GM12878 (cell line): ENCODE results near the gene OAF. TPM values are rescaled to one million over a fixed set of nuclear protein-coding genes. Genes with fewer than 3 reads are reported as not detected.

Experiments
- ATAC-seq: fragments of 200-7000 bp; cut with Tn5 transposase; 3 replicates; pipeline ENCODE4 v1.9.1; 2020; ENCODE audit warnings: mild to moderate bottlenecking, moderate library complexity
- BruUV-seq: library from RNA; stranded (reverse); fragments of 400-500 nt; replicated peaks from 2 replicates; lab custom pipeline; 2021; lab: Mats Ljungman, UMichigan
- CTCF ChIA-PET: fragments of 300-600 bp; sonication (Branson Sonifier 250); formaldehyde crosslinking; extraction: SDS; loops from one replicate; lab custom pipeline; 2021; ENCODE audit warnings: inconsistent platforms; lab: Yijun Ruan, JAX
- POLR2A ChIA-PET: fragments of 350-600 bp; formaldehyde crosslinking; extraction: SDS; loops from one replicate; lab custom pipeline; 2021; ENCODE audit warnings: inconsistent platforms; lab: Charles Lee
- RAD21 ChIA-PET: fragments of 300-600 bp; sonication (Branson Sonifier 250); formaldehyde crosslinking; loops from one replicate; lab custom pipeline; 2023; ENCODE audit warnings: antibody characterized with exemption; ENCODE audit not compliant: unreplicated experiment; lab: Charles Lee
- SMC1A ChIA-PET: fragments of 300-600 bp; sonication (Branson Sonifier 250); formaldehyde crosslinking; loops from one replicate; lab custom pipeline; 2023; ENCODE audit not compliant: unreplicated experiment, uncharacterized antibody; lab: Charles Lee
- DNase-seq: peaks from one replicate; pipeline ENCODE4 v3.0.0-alpha.2; 2011; ENCODE audit warnings: low read depth, low spot score
- FAIRE-seq: peaks from 3 replicates; lab custom pipeline; 2011; peaks lifted over from hg19 to GRCh38; lab: Jason Lieb, UNC
- H2AFZ ChIP-seq: 2 replicates; pipeline ENCODE4 v1.6.0; 2011; ENCODE audit warnings: low read depth, low read length, control low read depth; ENCODE audit not compliant: control insufficient read depth
- H3K27ac ChIP-seq: 2 replicates; pipeline ENCODE4 v1.5.1; 2011; ENCODE audit warnings: control low read depth; ENCODE audit not compliant: control insufficient read depth, insufficient read depth
- H3K27me3 ChIP-seq, 2 experiments: replicated peaks in 1 of 2; 2 replicates each; pipeline versions ENCODE4 v1.6.0 to v1.6.1; 2011; ENCODE audit warnings: low read length in 1 of 2; ENCODE audit not compliant: control insufficient read depth in 2 of 2, insufficient read depth in 2 of 2
- H3K36me3 ChIP-seq, 2 experiments: 2 replicates each; pipeline ENCODE4 v1.5.1; 2011; ENCODE audit warnings: low read length in 1 of 2; ENCODE audit not compliant: control insufficient read depth in 2 of 2, insufficient read depth in 2 of 2
- H3K4me1 ChIP-seq: 2 replicates; pipeline ENCODE4 v1.6.1; 2011; ENCODE audit warnings: mild to moderate bottlenecking, low read length, moderate library complexity, mixed read lengths; ENCODE audit not compliant: control insufficient read depth, insufficient read depth
- H3K4me2 ChIP-seq: 2 replicates; pipeline ENCODE4 v1.6.0; 2011; ENCODE audit warnings: control low read depth; ENCODE audit not compliant: control insufficient read depth, insufficient read depth
- H3K4me3 ChIP-seq: fragments of 200-600 bp; sonication (generic); 2 replicates; pipeline ENCODE4 v1.5.1; 2016
- H3K79me2 ChIP-seq: 2 replicates; pipeline ENCODE4 v1.6.0; 2011; ENCODE audit warnings: low read length; ENCODE audit not compliant: control insufficient read depth, insufficient read depth
- H3K9ac ChIP-seq: 2 replicates; pipeline ENCODE4 v1.8.0; 2011; ENCODE audit warnings: low read length, control low read depth, mixed read lengths; ENCODE audit not compliant: control insufficient read depth, insufficient read depth
- H3K9me3 ChIP-seq: replicated peaks from 3 replicates; pipeline ENCODE4 v1.5.1; 2011; ENCODE audit warnings: mild to moderate bottlenecking, low read length; ENCODE audit not compliant: control insufficient read depth, insufficient read depth
- H4K20me1 ChIP-seq: 2 replicates; pipeline ENCODE4 v1.6.0; 2011; ENCODE audit not compliant: control insufficient read depth, insufficient read depth
- EED ChIP-seq: sonication (generic); IDR thresholded peaks from 2 replicates; pipeline ENCODE4 v1.6.1; 2016; ENCODE audit warnings: antibody characterized with exemption, low read depth
- FOS ChIP-seq: IDR thresholded peaks from 3 replicates; pipeline ENCODE4 v1.6.1; 2011; ENCODE audit warnings: borderline replicate concordance; ENCODE audit not compliant: insufficient read length; ENCODE audit errors: extremely low read depth
- IKZF2 ChIP-seq, 2 experiments: fragments of 450-650 bp; IDR thresholded peaks; 2 replicates each; pipeline ENCODE4 v1.6.1; 2017; ENCODE audit warnings: mild to moderate bottlenecking in 2 of 2, moderate library complexity in 2 of 2
- KLF5 ChIP-seq: fragments of 450-650 bp; IDR thresholded peaks from 2 replicates; pipeline ENCODE4 v1.6.1; 2014; ENCODE audit warnings: mild to moderate bottlenecking; ENCODE audit not compliant: partially characterized antibody
- MTA2 ChIP-seq: fragments of 450-650 bp; IDR thresholded peaks from 2 replicates; pipeline ENCODE4 v1.6.1; 2016; ENCODE audit warnings: low read depth, mild to moderate bottlenecking, moderate library complexity
- NFYA ChIP-seq: IDR thresholded peaks from 2 replicates; pipeline ENCODE4 v1.6.1; 2011; ENCODE audit warnings: low read depth, mild to moderate bottlenecking, low read length, improper control_type of control experiment, borderline replicate concordance
- PML ChIP-seq: IDR thresholded peaks from 2 replicates; pipeline ENCODE4 v1.6.1; 2012; ENCODE audit warnings: low read length, inconsistent platforms
- RCOR1 ChIP-seq: conservative IDR thresholded peaks from 2 replicates; pipeline ENCODE4 v1.6.1; 2012; ENCODE audit warnings: low read depth, low read length, improper control_type of control experiment
- SREBF1 ChIP-seq: IDR thresholded peaks from 2 replicates; pipeline ENCODE4 v1.6.1; 2012; ENCODE audit warnings: mild to moderate bottlenecking, low read length
- SREBF2 ChIP-seq: IDR thresholded peaks from 2 replicates; pipeline ENCODE4 v1.6.1; 2012; ENCODE audit warnings: mild to moderate bottlenecking, low read length
- ZNF217 ChIP-seq: fragments of 450-650 bp; IDR thresholded peaks from 2 replicates; pipeline ENCODE4 v1.6.1; 2017; ENCODE audit warnings: antibody characterized with exemption, mild to moderate bottlenecking
- ZSCAN29 ChIP-seq: fragments of 450-650 bp; IDR thresholded peaks from 2 replicates; pipeline ENCODE4 v1.6.1; 2017; ENCODE audit warnings: mild to moderate bottlenecking, moderate library complexity
- whole genome bisulfite sequencing: methylation state at CpG from one replicate; pipeline ENCODE4 v1.1.6; 2016; ENCODE audit warnings: low lambda C conversion rate; ENCODE audit not compliant: insufficient replicate concordance, insufficient coverage; ENCODE audit errors: missing lambda C conversion rate; 5-methylcytosine and 5-hydroxymethylcytosine counted together
- in situ Hi-C: fragments of 300-500 bp; cut with MboI; formaldehyde crosslinking; loops from 9 replicates; pipeline ENCODE4 v1.14.3; 2018; ENCODE audit warnings: mixed read lengths
- intact Hi-C: fragments of 100-400 bp; cut with micrococcal nuclease; formaldehyde crosslinking; loops from one replicate; pipeline ENCODE4 v1.14.2; 2022; ENCODE audit not compliant: unreplicated experiment
- polyA plus RNA-seq, 11 experiments: library from polyadenylated mRNA; depleted of rRNA in 4 of 11; unstranded in 6 of 11; stranded (reverse) in 5 of 11; fragments of >200 nt; fragmentation: Nextera tagmentation in 4 of 11; fragmentation: Illumina TruSeq in 1 of 11; extraction: Ambion mirVana in 4 of 11; extraction: Trizol in 1 of 11; gene quantifications; 1 replicate in 1 of 11; 2 replicates in 10 of 11; pipeline versions ENCODE4 v1.2.1 to v1.2.3, GENCODE V29; 2011 to 2016; ENCODE audit warnings: inconsistent platforms in 2 of 11, missing spikeins in 2 of 11, low read depth in 1 of 11
- total RNA-seq, 4 experiments: library from RNA; depleted of rRNA in 3 of 4; stranded (reverse); fragments of >200 nt in 3 of 4; fragmentation: Illumina TruSeq in 1 of 4; extraction: Trizol in 1 of 4; gene quantifications; 2 replicates each; pipeline versions ENCODE4 v1.2.1 to v1.2.3, GENCODE V29; 2013 to 2021
- TF ChIP-seq, protein P1 (sequence below): fragments of 450-650 bp; IDR thresholded peaks from 2 replicates; pipeline ENCODE4 v1.6.1; 2018; ENCODE audit warnings: borderline replicate concordance, mild to moderate bottlenecking; ENCODE audit not compliant: partially characterized antibody
- TF ChIP-seq, protein P2 (sequence below): IDR thresholded peaks from 2 replicates; pipeline ENCODE4 v1.6.1; 2011; ENCODE audit warnings: borderline replicate concordance, low read depth, mild to moderate bottlenecking, moderate library complexity, low read length; ENCODE audit not compliant: insufficient read depth, poor library complexity, severe bottlenecking
- TF ChIP-seq, protein P3 (sequence below): fragments of 450-650 bp; IDR thresholded peaks from 2 replicates; pipeline ENCODE4 v1.6.1; 2016; ENCODE audit warnings: mild to moderate bottlenecking, moderate library complexity, borderline replicate concordance

Gene OAF
- total and polyA plus RNA-seq, 10 of the 15 experiments (the other 5 are each of a cell fraction or from before 2014, with no cell fraction given) = 0.10 to 4.7 (median 1.1) TPM

DNA sequence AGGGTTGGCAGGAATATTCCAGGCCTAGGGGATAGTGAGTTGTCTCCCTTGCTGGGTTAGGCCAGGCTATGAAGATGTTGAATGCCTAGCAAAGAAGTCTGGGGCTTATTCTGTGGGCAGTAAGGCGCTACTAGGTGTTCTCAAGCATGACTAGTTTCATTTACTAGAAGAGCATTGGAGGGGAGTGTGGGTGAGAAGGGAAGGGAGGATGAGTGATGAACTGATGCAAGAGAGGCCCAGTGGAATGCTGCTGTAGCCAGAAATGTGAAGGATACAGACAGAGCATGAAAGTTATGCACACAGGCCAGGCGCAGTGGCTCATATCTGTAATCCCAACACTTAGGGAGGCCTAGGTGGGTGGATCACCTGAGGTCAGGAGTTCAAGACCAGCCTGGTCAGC is 62.6 kb downstream of the OAF start:
- peaks cover 0 to 4% of the 10 kb centered on the region in 2 experiments; a peak in 3 of 4 replicates for H3K27me3 ChIP-seq
- H3K36me3 ChIP-seq = no peaks in the 10 kb centered on the region
- in situ Hi-C loops (no loop called here), intact Hi-C loops (no loop called here)
- ChIA-PET POLR2A (no interaction called here), RAD21 (no interaction called here), CTCF (interaction anchor here (1.3 to 1.6 kb wide), 2 partner anchors 14 to 38 kb away, joined by 3 to 7 read pairs; no protein-coding TSS in a partner anchor), SMC1A (interaction anchor here (0.7 kb wide), 1 partner anchor 36 kb away, joined by 3 read pairs; no protein-coding TSS in a partner anchor)
- no peaks in the 10 kb centered on the region for H3K4me1 ChIP-seq
- no peaks in the 10 kb centered on the region for H3K79me2 ChIP-seq
- H4K20me1 ChIP-seq = no peaks in the 10 kb centered on the region; the same call in 1 of the 2 replicates
- no peak for DNase-seq
- no peak overlapping the region for H3K9ac ChIP-seq
- no peak overlapping the region for H3K4me3 ChIP-seq
- no peak for FAIRE-seq
- no TSS peak for BruUV-seq
- H2AFZ ChIP-seq = no peak overlapping the region
- 47% methylated on average over 2 of the region's 2 CpGs for WGBS
- H3K4me2 ChIP-seq = no peak overlapping the region
- no peaks in the 10 kb centered on the region; the same call in 2 of the 3 replicates for H3K9me3 ChIP-seq
- H3K27ac ChIP-seq = no peak overlapping the region
- TF ChIP-seq FOS = no peak
- TF ChIP-seq, protein P1, sequence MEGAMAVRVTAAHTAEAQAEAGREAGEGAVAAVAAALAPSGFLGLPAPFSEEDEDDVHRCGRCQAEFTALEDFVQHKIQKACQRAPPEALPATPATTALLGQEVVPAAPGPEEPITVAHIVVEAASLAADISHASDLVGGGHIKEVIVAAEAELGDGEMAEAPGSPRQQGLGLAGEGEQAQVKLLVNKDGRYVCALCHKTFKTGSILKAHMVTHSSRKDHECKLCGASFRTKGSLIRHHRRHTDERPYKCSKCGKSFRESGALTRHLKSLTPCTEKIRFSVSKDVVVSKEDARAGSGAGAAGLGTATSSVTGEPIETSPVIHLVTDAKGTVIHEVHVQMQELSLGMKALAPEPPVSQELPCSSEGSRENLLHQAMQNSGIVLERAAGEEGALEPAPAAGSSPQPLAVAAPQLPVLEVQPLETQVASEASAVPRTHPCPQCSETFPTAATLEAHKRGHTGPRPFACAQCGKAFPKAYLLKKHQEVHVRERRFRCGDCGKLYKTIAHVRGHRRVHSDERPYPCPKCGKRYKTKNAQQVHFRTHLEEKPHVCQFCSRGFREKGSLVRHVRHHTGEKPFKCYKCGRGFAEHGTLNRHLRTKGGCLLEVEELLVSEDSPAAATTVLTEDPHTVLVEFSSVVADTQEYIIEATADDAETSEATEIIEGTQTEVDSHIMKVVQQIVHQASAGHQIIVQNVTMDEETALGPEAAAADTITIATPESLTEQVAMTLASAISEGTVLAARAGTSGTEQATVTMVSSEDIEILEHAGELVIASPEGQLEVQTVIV = no peak
- no peak for TF ChIP-seq NFYA
- no peak for TF ChIP-seq MTA2
- TF ChIP-seq RCOR1 = no peak
- TF ChIP-seq, protein P2, sequence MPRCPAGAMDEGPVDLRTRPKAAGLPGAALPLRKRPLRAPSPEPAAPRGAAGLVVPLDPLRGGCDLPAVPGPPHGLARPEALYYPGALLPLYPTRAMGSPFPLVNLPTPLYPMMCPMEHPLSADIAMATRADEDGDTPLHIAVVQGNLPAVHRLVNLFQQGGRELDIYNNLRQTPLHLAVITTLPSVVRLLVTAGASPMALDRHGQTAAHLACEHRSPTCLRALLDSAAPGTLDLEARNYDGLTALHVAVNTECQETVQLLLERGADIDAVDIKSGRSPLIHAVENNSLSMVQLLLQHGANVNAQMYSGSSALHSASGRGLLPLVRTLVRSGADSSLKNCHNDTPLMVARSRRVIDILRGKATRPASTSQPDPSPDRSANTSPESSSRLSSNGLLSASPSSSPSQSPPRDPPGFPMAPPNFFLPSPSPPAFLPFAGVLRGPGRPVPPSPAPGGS = no peak
- TF ChIP-seq KLF5 = no peak
- no peak for TF ChIP-seq PML
- TF ChIP-seq SREBF1 = no peak
- TF ChIP-seq EED = no peak
- TF ChIP-seq IKZF2 (IDR thresholded peaks at IDR 0.05) = no peak
- TF ChIP-seq ZSCAN29 = no peak
- no peak for TF ChIP-seq ZNF217
- TF ChIP-seq, protein P3, sequence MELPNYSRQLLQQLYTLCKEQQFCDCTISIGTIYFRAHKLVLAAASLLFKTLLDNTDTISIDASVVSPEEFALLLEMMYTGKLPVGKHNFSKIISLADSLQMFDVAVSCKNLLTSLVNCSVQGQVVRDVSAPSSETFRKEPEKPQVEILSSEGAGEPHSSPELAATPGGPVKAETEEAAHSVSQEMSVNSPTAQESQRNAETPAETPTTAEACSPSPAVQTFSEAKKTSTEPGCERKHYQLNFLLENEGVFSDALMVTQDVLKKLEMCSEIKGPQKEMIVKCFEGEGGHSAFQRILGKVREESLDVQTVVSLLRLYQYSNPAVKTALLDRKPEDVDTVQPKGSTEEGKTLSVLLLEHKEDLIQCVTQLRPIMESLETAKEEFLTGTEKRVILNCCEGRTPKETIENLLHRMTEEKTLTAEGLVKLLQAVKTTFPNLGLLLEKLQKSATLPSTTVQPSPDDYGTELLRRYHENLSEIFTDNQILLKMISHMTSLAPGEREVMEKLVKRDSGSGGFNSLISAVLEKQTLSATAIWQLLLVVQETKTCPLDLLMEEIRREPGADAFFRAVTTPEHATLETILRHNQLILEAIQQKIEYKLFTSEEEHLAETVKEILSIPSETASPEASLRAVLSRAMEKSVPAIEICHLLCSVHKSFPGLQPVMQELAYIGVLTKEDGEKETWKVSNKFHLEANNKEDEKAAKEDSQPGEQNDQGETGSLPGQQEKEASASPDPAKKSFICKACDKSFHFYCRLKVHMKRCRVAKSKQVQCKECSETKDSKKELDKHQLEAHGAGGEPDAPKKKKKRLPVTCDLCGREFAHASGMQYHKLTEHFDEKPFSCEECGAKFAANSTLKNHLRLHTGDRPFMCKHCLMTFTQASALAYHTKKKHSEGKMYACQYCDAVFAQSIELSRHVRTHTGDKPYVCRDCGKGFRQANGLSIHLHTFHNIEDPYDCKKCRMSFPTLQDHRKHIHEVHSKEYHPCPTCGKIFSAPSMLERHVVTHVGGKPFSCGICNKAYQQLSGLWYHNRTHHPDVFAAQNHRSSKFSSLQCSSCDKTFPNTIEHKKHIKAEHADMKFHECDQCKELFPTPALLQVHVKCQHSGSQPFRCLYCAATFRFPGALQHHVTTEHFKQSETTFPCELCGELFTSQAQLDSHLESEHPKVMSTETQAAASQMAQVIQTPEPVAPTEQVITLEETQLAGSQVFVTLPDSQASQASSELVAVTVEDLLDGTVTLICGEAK = no peak
- TF ChIP-seq SREBF2 = no peak
- peak; percentile 55 for ATAC-seq
